Effector memory CD4-positive, alpha-beta T cell (primary cell): ENCODE data around the gene DNAJA2.

Experiments
- DNase-seq, 3 donors: peaks; one replicate each; pipeline ENCODE4 v3.0.0-alpha.2; 2020
- H3K27ac ChIP-seq: 2 replicates; pipeline ENCODE4 v1.7.0; 2013; ENCODE audit warnings: mild to moderate bottlenecking, low read length, moderate library complexity; ENCODE audit not compliant: insufficient read depth, poor library complexity, severe bottlenecking
- H3K27me3 ChIP-seq: replicated peaks from 2 replicates; pipeline ENCODE4 v1.7.0; 2013; ENCODE audit warnings: mild to moderate bottlenecking, low read length; ENCODE audit not compliant: insufficient read depth, control insufficient read depth, poor library complexity, severe bottlenecking
- H3K36me3 ChIP-seq: 2 replicates; pipeline ENCODE4 v1.7.0; 2013; ENCODE audit warnings: mild to moderate bottlenecking, low read length, moderate library complexity; ENCODE audit not compliant: control insufficient read depth, insufficient read depth
- H3K4me1 ChIP-seq: 2 replicates; pipeline ENCODE4 v1.7.0; 2013; ENCODE audit warnings: low read length, mild to moderate bottlenecking; ENCODE audit not compliant: control insufficient read depth, insufficient read depth, poor library complexity, severe bottlenecking
- H3K4me3 ChIP-seq: 2 replicates; pipeline ENCODE4 v1.7.0; 2013; ENCODE audit warnings: low read length, low read depth, mild to moderate bottlenecking; ENCODE audit not compliant: insufficient read depth, poor library complexity, severe bottlenecking
- H3K9me3 ChIP-seq: 2 replicates; pipeline ENCODE4 v1.7.0; 2013; ENCODE audit warnings: mild to moderate bottlenecking, low read length, moderate library complexity; ENCODE audit not compliant: control insufficient read depth

Gene DNAJA2

DNA sequence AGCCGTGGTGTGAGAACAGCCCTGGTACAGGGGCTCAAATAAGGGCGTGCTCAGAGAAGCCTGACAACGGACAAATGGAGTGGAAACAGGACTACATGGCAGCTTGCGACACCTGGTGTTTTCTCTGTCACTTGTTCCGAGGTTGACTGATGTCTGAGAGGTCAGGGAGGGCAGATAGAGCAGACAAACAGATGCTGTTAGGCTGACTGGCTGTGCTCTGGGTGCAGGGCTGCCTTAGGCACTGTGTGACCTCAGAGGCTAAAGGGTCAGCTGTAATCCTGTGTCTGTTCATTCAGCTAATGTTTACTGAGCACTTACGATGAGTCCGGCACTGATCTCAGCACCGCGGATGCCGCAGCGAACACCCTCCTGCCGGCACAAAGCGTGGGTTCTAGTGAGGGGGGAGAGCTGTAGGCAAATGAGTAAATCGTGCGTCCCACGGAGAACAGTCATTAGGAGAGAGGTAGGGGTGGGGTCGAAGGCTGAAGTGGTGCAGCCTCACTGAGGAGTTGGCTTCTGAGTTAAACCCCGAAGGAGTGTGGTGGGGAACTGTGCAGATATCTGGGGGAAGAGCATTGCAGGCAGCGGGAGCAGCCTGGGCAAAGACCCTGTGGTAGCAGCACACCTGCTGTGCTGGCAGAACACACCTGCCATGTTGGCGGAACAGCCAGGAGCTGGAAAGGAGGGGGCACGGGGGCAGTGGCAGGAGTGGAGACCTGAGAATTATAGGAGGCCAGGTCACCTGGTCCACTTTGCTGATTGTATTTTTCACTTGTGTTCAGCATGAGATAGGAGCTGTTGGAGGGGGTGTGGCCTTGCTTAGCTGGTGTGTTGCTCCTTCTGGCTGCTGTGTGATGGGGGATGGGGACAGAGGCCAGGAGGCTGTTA, 54.3 kb downstream of the DNAJA2 start:
- no peaks in the 10 kb centered on the region for H3K4me1 ChIP-seq
- no peak overlapping the region for H3K4me3 ChIP-seq
- no peak for DNase-seq
- H3K27ac ChIP-seq: no peak overlapping the region
- H3K27me3 ChIP-seq: no peaks in the 10 kb centered on the region
- no peaks in the 10 kb centered on the region for H3K9me3 ChIP-seq
- no peaks in the 10 kb centered on the region for H3K36me3 ChIP-seq

DNA sequence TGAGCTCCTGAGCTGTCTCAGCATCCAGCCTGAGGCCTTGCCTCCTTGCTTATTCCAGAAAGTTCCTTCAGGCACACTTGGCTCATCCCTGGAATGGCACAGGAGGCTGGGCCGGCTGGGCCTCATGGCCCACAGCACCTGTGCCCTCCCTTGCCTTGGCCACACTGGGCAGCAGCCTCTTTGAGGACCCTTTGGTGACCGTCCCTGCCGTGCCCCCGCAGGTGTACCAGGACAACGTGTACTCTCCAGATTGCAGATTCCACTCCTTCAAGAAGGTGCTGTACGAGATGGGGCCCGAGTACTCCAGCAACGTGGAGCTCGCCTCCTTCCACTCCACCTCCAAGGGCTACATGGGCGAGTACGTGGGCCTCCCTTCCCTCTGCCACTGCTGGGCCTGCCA, 55.1 kb downstream of the DNAJA2 start:
- no peak overlapping the region for H3K27ac ChIP-seq
- no peaks in the 10 kb centered on the region for H3K4me1 ChIP-seq
- no peaks in the 10 kb centered on the region for H3K9me3 ChIP-seq
- no peak for DNase-seq
- no peaks in the 10 kb centered on the region for H3K27me3 ChIP-seq
- H3K4me3 ChIP-seq: no peak overlapping the region
- H3K36me3 ChIP-seq: no peaks in the 10 kb centered on the region

DNA sequence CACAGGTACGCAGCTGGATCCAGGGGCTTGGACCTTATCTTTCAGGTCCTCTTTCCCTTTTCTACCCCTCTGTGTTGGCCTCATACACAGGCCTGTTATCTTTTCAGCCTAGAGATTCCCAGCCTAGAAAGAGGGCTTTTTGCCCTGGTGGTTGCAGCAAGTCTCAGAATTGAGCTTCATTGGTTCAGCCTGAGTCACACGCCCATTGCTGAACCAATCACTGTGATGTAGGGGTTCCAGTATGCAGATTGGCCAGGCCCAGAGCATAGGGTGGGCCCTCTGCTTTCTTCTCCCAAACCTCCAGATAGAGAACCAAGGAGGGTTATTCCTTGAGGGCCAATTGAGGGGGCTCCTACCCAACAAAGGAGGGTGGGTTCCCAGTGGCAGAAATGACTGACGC, 56.5 kb downstream of the DNAJA2 start:
- Histone ChIP-seq H3K27me3 (no peaks in the 10 kb centered on the region), H3K27ac (no peak overlapping the region), H3K36me3 (no peaks in the 10 kb centered on the region), H3K4me1 (no peaks in the 10 kb centered on the region), H3K9me3 (no peaks in the 10 kb centered on the region), H3K4me3 (no peak overlapping the region)
- no peak for DNase-seq

DNA sequence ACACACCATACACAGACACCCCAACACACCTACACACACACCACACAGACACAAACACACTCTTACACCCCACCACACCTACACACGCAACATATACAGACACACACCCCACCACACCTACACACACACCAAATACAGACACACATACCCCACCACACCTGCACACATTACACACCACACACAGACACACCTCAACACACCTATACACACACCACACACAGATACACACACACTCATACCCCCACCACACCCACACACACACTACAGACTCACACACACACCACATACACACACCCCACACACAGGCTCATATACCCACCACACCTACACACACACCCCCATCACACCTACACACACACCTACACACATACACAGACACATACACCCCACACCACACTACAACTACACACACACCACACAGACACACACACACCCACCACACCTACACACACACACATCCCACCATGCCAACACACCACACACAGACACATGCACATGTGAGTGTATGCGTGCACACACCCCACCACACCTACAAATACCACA, 57.9 kb downstream of the DNAJA2 start:
- no peak overlapping the region for H3K4me3 ChIP-seq
- no peaks in the 10 kb centered on the region for H3K36me3 ChIP-seq
- no peaks in the 10 kb centered on the region for H3K4me1 ChIP-seq
- H3K9me3 ChIP-seq: no peaks in the 10 kb centered on the region
- no peaks in the 10 kb centered on the region for H3K27me3 ChIP-seq
- DNase-seq: no peak
- no peak overlapping the region for H3K27ac ChIP-seq

DNA sequence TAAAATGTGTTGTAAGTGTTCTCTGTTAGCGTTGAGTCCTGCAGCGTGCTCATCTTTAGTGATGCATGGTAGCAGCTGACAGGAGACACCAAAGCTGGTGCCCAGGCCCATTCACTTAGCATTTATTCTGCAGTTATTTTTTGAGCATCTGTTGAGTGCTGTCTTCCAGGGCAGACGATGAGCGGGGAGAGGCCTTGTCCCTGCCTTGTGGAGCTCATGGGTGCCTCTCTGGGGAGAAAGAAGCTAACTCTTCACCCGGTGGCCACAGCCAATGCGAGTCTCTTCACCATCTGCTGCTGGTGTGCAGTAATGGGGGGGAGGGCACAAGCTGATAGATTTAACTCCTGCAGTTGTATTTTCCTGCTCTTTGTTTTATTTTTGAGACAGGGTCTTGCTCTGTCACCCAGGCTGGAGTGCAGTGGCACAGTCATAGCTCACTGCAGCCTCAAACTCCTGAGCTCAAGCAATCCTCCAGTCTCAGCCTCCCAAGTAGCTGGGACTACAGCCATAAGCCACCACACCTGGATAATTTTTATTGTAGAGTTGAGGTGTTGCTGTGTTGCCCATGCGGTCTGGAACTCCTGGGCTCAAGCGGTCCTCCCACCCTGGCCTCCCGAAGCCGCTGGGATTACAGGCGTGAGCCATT, 58.8 kb downstream of the DNAJA2 start:
- H3K4me1 ChIP-seq: no peaks in the 10 kb centered on the region
- no peak overlapping the region for H3K27ac ChIP-seq
- no peak for DNase-seq
- no peaks in the 10 kb centered on the region for H3K36me3 ChIP-seq
- no peak overlapping the region for H3K4me3 ChIP-seq
- H3K27me3 ChIP-seq: no peaks in the 10 kb centered on the region
- no peaks in the 10 kb centered on the region for H3K9me3 ChIP-seq

DNA sequence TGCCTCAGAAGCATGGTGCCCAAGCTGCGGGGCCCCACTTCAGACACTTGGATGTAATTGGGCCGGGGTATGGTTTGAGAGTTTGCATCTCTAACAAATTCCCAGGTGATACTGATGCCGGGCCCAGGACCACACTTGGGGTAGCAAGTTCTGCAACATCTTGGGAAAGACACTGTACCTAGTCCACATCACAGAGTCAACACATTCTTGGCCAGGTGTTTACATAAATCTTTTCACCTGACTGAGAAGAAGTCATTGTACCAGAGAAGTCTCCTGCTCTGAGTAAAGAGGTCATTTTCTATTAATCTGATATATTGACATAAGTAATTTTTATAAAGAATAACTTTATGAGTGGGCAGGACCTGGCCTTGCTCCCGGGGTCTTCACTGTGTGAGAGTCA, 61.8 kb downstream of the DNAJA2 start:
- Histone ChIP-seq H3K36me3 (no peaks in the 10 kb centered on the region), H3K27me3 (no peaks in the 10 kb centered on the region), H3K4me1 (no peaks in the 10 kb centered on the region), H3K4me3 (no peak overlapping the region), H3K27ac (no peak overlapping the region), H3K9me3 (no peaks in the 10 kb centered on the region)
- DNase-seq: no peak

DNA sequence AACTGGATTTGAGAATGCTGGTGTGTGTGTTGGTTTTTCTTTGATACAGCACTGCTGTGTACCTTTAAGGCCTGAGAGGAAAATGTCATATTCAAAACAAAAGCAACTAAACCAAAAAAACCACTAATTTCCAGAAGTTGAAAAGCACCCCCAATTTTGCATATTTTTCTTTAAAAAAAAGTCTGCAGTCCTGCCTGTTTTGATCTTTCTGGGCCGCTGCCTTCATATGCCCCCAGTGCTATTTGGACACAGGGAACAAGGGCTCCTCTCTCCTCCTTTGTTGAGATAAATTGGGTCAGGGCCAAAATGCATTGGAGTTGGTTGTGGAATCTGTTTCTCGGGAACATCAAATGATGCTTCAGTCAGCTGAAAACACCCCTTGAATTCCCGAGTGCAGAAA, 62.4 kb downstream of the DNAJA2 start:
- Histone ChIP-seq H3K27me3 (no peaks in the 10 kb centered on the region), H3K9me3 (no peaks in the 10 kb centered on the region), H3K4me3 (no peak overlapping the region), H3K36me3 (no peaks in the 10 kb centered on the region), H3K27ac (no peak overlapping the region), H3K4me1 (no peaks in the 10 kb centered on the region)
- no peak for DNase-seq

DNA sequence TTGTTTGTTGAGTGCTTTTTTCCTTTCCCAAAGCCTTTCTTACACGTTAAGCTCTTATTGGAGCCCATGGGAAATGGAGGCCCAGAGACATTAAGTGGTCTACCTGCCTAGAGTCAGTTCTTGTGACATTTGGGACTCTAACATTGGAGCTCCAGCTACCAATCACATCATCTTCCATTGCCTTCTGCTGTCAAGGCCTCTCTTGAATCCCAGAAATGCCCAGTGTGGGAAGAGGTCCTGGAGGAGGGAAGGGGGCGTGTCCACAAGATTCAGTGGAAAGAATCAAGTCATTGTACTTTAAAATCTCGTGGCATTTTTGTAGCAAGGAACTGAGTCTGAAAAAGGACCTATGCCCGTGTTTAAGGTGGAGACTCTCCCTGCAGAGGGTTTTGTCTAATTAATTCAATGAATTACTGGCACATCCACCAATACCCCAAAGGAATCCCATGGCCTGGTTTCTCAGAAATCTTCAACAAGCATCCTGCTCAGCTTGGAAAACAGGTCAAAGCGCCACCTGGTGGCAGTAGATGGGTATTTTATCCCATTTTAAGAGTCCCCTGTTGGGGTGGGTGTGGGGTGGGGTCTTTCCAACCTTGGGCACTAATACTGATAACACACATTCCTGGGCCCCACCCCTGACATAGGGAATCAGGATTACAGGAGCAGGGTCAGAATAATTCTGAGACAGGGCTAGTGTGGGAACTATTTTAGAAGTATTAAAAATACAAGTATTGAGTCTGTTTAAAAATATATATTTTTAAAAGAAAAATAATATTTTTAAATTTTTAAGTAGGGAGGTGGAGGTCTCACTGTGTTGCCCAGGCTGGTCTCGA, 64.7 kb downstream of the DNAJA2 start:
- no peak overlapping the region for H3K27ac ChIP-seq
- H3K36me3 ChIP-seq: no peaks in the 10 kb centered on the region
- no peaks in the 10 kb centered on the region for H3K4me1 ChIP-seq
- peak; percentile 22 to 50 (median 22) for DNase-seq
- H3K9me3 ChIP-seq: no peaks in the 10 kb centered on the region
- H3K4me3 ChIP-seq: no peak overlapping the region
- no peaks in the 10 kb centered on the region for H3K27me3 ChIP-seq

DNA sequence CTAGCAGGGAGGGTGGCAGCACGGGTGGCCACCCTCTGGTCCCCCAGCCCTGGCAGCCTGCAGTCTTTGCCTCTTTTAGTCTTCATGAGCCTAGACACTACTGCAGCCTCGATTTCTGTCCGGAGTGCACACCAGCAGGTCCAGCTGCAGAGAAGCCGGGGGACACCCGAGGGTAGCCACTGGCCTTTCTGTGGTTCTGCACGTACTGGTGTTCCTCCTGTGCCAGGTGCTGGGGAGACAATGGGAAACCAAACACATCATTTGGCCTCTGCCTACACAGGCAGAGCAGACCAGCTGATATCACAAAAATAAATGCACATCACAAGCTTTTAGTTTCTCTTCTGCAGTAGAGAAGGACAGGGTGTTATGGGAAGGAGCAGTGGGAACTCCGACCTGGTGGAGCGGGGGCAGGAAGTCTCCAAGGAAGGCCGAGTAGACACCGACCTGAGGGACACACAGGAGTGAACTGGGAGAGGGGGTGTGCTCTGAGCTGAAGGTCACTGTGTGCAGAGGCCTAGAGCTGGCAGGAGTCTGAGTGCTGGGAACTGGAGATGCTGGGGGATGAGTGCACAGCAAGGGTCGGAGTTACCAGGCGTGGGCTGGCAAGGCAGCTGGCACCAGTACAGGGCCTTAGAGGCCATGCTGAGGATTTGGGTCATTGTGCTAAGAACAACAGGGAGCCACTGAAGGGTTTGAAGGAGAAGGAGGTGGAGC, 66.3 kb downstream of the DNAJA2 start:
- H3K4me3 ChIP-seq: no peak overlapping the region
- no peak for DNase-seq
- H3K9me3 ChIP-seq: no peaks in the 10 kb centered on the region
- H3K27me3 ChIP-seq: no peaks in the 10 kb centered on the region
- H3K27ac ChIP-seq: no peak overlapping the region
- H3K4me1 ChIP-seq: no peaks in the 10 kb centered on the region
- H3K36me3 ChIP-seq: no peaks in the 10 kb centered on the region
